Loucy (cell line): ENCODE measurements around the gene TBX15.

Experiments used
- EZH2phosphoT487 ChIP-seq: fragments of 200-600 bp; IDR thresholded peaks from 2 replicates; pipeline ENCODE4 v1.6.1; 2018; ENCODE audit warnings: antibody characterized with exemption, mild to moderate bottlenecking, moderate library complexity, borderline replicate concordance
- TF ChIP-seq, protein P1 (sequence below): fragments of 200-600 bp; sonication (generic); conservative IDR thresholded peaks from 2 replicates; pipeline ENCODE4 v1.5.1; 2014; ENCODE audit warnings: mild to moderate bottlenecking, antibody characterized with exemption, low read length

DNA sequence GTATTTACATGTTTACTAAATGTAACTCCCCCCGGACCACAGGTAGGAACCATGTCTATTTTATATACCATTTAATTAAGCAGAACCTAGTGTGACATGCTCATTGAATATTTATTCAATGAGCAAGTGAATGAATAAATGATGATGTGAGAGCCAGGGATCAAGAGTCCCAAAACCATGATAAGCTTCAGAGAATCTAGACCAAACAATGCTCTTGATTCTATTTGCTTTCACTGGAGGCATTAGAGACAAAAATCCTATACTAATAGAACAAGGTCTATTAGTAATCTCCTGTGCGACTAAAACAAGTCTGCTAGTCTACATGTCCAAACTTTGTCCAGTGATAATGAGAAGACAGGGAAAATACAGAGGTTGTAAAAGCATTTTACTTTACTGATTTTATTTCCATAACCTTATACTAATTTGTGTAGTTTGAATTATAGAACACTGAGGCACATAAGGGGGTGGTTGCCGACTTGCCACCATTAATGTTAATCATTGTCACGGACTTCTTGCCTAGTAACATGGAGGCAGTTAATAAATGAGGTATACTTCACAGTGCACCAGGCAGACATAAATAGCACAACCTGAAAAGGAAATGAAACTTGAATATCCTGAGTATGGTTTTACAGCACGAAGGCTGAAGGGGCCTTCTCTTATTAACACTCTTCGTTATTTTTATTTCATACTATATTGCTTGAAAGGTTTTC is 69.8 kb downstream of the TBX15 start:
- TF ChIP-seq, protein P1, sequence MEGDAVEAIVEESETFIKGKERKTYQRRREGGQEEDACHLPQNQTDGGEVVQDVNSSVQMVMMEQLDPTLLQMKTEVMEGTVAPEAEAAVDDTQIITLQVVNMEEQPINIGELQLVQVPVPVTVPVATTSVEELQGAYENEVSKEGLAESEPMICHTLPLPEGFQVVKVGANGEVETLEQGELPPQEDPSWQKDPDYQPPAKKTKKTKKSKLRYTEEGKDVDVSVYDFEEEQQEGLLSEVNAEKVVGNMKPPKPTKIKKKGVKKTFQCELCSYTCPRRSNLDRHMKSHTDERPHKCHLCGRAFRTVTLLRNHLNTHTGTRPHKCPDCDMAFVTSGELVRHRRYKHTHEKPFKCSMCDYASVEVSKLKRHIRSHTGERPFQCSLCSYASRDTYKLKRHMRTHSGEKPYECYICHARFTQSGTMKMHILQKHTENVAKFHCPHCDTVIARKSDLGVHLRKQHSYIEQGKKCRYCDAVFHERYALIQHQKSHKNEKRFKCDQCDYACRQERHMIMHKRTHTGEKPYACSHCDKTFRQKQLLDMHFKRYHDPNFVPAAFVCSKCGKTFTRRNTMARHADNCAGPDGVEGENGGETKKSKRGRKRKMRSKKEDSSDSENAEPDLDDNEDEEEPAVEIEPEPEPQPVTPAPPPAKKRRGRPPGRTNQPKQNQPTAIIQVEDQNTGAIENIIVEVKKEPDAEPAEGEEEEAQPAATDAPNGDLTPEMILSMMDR, result no peak
- TF ChIP-seq EZH2phosphoT487, result no peak
